Small intestine (tissue), 7 donors: Measurements from ENCODE around the gene MPRIP. TPM values are rescaled to one million over a fixed set of nuclear protein-coding genes. Genes with fewer than 3 reads are reported as not detected.
A peak's percentile ranks its signal among the peaks of the same experiment; 100 is the strongest.

Experiments used
- DNase-seq, 2 donors: peaks; one replicate each; pipeline versions ENCODE4 v3.0.0 to v3.0.0-alpha.2; 2013
- FAIRE-seq: peaks from 2 replicates; lab custom pipeline; 2012; peaks lifted over from hg19 to GRCh38; lab: Jason Lieb, UNC
- H3K27ac ChIP-seq, 3 donors: one replicate each; pipeline ENCODE4 v1.5.1; 2013; ENCODE audit warnings: low read length in 2 of 3, mild to moderate bottlenecking in 2 of 3, control low read depth in 1 of 3, inconsistent platforms in 1 of 3, low read depth in 1 of 3, moderate library complexity in 1 of 3
- H3K27me3 ChIP-seq, 3 donors: one replicate each; pipeline ENCODE4 v1.6.1; 2013; ENCODE audit warnings: low read length in 3 of 3, inconsistent platforms in 1 of 3; ENCODE audit not compliant: control insufficient read depth in 3 of 3, insufficient read depth in 3 of 3
- H3K36me3 ChIP-seq, 3 donors: one replicate each; pipeline ENCODE4 v1.6.1; 2013; ENCODE audit warnings: low read length in 3 of 3, inconsistent platforms in 1 of 3, low read depth in 1 of 3, mild to moderate bottlenecking in 1 of 3, moderate library complexity in 1 of 3; ENCODE audit not compliant: control insufficient read depth in 3 of 3, insufficient read depth in 2 of 3
- H3K4me1 ChIP-seq, 3 donors: one replicate each; pipeline ENCODE4 v1.6.1; 2013; ENCODE audit warnings: low read length in 2 of 3, inconsistent platforms in 1 of 3, low read depth in 1 of 3, mild to moderate bottlenecking in 1 of 3, moderate library complexity in 1 of 3; ENCODE audit not compliant: control insufficient read depth in 3 of 3, insufficient read depth in 2 of 3
- H3K4me3 ChIP-seq, 3 donors: one replicate each; pipeline ENCODE4 v1.5.1; 2013; ENCODE audit warnings: low read length in 3 of 3, control low read depth in 1 of 3, inconsistent platforms in 1 of 3, low read depth in 1 of 3, mild to moderate bottlenecking in 1 of 3, moderate library complexity in 1 of 3
- H3K9me3 ChIP-seq, 2 donors: one replicate each; pipeline ENCODE4 v1.6.1; 2013; ENCODE audit warnings: low read depth in 1 of 2, low read length in 1 of 2; ENCODE audit not compliant: control insufficient read depth in 2 of 2, insufficient read depth in 1 of 2
- WGBS, 3 donors: extraction: QIAGEN DNeasy Blood & Tissue Kit; methylation state at CpG; one replicate each; pipeline ENCODE4 v1.1.7; 2013; 5-methylcytosine and 5-hydroxymethylcytosine counted together
- polyA plus RNA-seq, 4 donors: library from polyadenylated mRNA; stranded (reverse) in 3 of 4; unstranded in 1 of 4; fragments of 200-250 nt in 3 of 4; fragments of 120-200 nt in 1 of 4; gene quantifications; one replicate each; pipeline versions ENCODE4 v1.2.1 to v1.2.3, GENCODE V29; 2013
- donor health status: healthy with polysubstance abuse.
- donor health status: control.
- donor health status: control.
- donor health status: Bipolar disorder and iron deficiency.
- donor health status: healthy.

MPRIP gene
- polyA plus RNA-seq, 4 donors, result 98.9 to 233 (median 190) TPM

DNA sequence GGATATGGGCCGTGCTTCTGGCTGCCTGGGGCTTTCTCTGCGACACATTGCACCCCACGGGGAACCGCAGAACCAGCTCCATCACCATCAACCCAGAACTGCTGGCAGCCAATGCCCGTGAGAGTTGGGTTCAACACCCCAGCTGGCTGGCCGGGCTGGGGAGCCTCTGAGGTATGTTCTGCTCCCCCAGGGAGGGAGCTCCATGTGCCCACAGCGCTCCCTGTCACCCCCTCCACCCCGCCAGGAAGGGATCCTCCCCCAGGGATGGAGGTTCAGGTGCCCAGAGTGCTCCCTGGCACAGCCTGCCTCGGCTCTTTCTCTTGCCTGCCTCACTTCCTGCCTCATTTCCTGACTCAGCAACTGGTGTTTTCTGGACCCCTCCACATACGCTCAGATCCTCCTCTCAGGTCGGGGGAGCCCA, 24.2 kb upstream of the MPRIP start:
- Histone ChIP-seq H3K4me3 (no peak overlapping the region), H3K36me3 (peaks cover 0 to 11% (median 0%) of the 10 kb centered on the region in 3 donors), H3K27me3 (no peaks in the 10 kb centered on the region), H3K9me3 (peaks cover 0 to 4% of the 10 kb centered on the region in 2 donors), H3K4me1 (peaks cover 5 to 47% (median 7%) of the 10 kb centered on the region in 3 donors), H3K27ac (peak overlapping the region in 1 of 3 donors; percentile 29)
- 75 to 88% (median 83%) methylated on average over 11 of the region's 11 CpGs for WGBS, 3 donors
- DNase-seq (no peak), FAIRE-seq (no peak)

DNA sequence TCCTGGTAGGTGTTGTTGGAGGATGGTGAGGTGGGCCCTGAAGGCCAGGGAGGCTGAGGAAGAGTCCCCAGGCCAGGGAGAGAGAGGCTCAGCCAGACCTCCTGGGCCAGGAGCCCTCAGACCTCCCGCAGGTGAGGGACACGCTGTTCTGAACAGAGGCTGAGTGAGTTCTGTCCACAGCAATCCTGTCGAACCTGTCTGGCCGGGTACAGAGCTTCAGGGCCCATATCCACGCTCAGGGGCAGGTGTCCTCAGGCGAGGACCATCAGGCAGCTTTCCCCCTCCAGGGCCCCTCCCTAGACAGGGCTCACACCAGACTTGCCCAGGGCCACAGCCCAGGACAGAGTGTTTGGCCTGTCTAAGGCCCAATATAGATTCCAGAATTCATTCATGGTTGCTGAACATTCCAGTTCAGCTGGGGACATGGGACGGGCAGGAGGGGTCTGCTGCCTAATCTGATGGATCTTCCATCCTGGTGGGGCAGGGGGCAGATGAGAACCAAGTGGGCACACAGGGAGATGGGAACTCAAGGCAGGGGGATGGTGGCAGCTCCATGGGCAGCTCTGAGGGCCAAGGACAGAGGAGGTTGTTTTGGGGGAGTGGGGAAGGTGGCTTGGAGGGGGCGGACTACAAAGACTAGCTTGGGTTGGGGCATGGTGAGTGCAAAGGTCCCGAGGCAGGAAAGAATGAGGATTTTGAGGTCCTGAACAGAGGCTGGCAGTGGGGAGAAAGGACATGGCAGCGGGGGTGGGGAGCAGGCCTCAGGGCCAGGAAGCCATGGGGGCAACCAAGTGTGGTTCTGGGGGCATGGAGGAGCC, 23.4 kb upstream of the MPRIP start:
- Histone ChIP-seq H3K9me3 (peaks cover 0 to 4% of the 10 kb centered on the region in 2 donors), H3K27ac (peak overlapping the region in 1 of 3 donors; percentile 29), H3K27me3 (no peaks in the 10 kb centered on the region), H3K4me1 (peaks cover 5 to 49% (median 7%) of the 10 kb centered on the region in 3 donors), H3K36me3 (peaks cover 0 to 11% (median 0%) of the 10 kb centered on the region in 3 donors), H3K4me3 (no peak overlapping the region)
- FAIRE-seq (no peak), DNase-seq (peak in 1 of 2 donors; percentile 81)
- 45 to 79% (median 67%) methylated on average over 10 of the region's 10 CpGs for WGBS, 3 donors

DNA sequence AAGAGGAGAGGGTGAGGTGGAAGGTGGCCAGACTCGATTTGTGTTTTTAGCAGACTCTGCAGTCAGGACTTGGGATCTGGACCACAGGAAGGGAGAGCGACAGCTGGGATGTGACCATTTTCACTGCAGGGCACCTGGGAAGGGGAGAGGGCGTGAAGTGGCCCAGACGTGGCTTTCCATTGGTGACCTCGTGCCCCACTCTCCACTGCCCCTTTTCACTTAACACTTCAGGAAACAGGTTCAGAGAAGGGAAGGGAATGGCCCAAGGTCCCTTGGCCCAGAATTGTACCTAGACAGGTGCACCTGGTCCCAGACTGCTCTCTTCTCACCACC, 22.9 kb upstream of the MPRIP start:
- 82 to 92% (median 91%) methylated on average over 5 of the region's 5 CpGs for WGBS, 3 donors
- FAIRE-seq, result no peak
- Histone ChIP-seq H3K4me1 (peaks cover 5 to 49% (median 7%) of the 10 kb centered on the region in 3 donors), H3K9me3 (peaks cover 0 to 4% of the 10 kb centered on the region in 2 donors), H3K36me3 (peaks cover 0 to 11% (median 0%) of the 10 kb centered on the region in 3 donors), H3K4me3 (no peak overlapping the region), H3K27me3 (no peaks in the 10 kb centered on the region), H3K27ac (peak overlapping the region in 1 of 3 donors; percentile 4)
- DNase-seq, result no peak

DNA sequence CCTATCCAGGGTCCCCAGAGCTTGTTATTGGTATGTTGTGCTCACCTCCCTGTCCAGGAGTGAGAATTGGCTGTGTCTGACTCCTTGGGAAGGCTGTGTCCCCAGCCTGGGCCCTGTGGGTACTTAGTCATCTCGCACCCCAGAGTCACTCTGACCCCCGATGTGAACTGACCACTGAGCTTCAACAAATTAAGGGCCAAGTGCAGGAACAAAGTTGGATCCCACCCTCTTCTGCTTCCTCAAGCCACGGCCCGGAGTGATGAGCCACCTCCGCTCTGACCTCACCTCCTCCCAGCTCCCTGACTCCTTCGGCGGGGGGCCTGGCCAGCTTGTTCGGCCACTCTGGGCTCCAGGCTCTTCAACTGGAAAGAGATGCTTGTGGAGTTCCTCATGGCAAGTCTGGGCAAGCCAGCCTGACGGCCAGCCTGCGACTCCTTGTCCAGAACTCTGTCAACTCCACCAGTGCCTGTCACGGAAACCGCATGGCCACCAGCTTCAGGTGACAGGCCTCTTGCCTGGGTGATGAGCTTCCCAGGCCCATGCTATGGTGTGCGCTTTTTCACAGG, 22.3 kb upstream of the MPRIP start:
- Histone ChIP-seq H3K36me3 (peaks cover 0 to 11% (median 0%) of the 10 kb centered on the region in 3 donors), H3K4me3 (no peak overlapping the region), H3K27me3 (no peaks in the 10 kb centered on the region), H3K4me1 (peaks cover 5 to 51% (median 7%) of the 10 kb centered on the region in 3 donors), H3K27ac (peak overlapping the region in 1 of 3 donors; percentile 8), H3K9me3 (peaks cover 0 to 4% of the 10 kb centered on the region in 2 donors)
- WGBS, 3 donors, result 95 to 96% (median 95%) methylated on average over 13 of the region's 13 CpGs
- no peak for DNase-seq
- no peak for FAIRE-seq

DNA sequence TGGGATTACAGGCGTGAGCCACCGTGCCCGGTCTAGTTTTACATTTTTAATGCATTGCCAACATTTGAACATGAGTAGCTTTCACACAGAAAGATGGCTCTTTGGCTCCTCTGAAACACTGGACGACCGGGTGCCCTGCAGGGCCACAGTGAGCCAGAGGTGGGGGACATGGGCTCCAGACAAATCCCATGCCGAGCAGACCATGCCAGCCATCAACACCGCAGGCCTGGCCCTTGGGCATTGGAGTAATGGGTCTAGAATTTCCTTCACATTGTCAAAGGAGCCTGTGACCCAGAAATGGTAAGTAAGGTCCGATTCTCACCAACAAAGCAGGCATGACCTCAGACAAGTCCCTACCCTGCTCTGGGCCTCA, 21.4 kb upstream of the MPRIP start:
- WGBS, 3 donors, result 84 to 91% (median 87%) methylated on average over 8 of the region's 8 CpGs
- H3K4me3 ChIP-seq, result no peak overlapping the region
- H3K27ac ChIP-seq, result peak overlapping the region in 2 of 3 donors; percentile 9 to 96
- H3K4me1 ChIP-seq, result peaks cover 5 to 59% (median 7%) of the 10 kb centered on the region in 3 donors
- no peak for FAIRE-seq
- H3K36me3 ChIP-seq, result peaks cover 0 to 11% (median 0%) of the 10 kb centered on the region in 3 donors
- DNase-seq, result no peak
- H3K9me3 ChIP-seq, result peaks cover 0 to 4% of the 10 kb centered on the region in 2 donors
- H3K27me3 ChIP-seq, result no peaks in the 10 kb centered on the region

DNA sequence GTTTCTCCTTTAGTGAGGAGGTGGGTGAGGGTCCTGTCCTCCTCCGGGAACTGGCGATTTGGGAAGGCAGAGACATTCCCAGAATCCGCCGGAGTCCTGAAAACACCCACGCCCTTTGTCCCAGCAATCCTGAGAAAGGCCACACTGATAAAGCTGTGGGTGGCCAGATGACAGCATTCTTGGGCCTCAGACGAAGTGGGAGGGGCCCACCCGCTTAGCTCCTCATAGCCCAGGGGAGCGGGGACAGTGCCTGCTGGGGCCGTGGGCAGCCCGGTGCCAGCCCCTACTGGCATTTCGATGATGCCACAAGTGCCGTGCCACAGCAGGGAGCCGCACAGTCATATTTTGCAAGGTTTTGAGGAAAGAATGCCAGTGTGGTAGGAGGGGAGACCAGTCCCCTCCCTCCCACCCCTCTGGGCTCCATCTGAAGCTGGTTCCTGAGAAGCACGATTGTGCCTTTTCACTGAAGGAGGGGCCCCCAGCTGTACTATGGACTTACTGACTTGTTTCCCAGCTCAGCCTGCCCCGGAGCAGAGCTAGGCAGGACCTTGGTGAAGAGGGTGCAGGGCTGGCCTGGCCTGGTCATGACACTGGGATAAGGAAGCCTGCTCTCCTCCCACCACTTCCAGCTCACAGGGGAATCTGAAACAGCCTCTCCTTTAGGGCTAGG, 20.9 kb upstream of the MPRIP start:
- DNase-seq, result peak; percentile 79 to 92
- 18 to 44% (median 35%) methylated on average over 15 of the region's 15 CpGs for WGBS, 3 donors
- H3K27ac ChIP-seq, result peak overlapping the region; percentile 9 to 96 (median 36)

DNA sequence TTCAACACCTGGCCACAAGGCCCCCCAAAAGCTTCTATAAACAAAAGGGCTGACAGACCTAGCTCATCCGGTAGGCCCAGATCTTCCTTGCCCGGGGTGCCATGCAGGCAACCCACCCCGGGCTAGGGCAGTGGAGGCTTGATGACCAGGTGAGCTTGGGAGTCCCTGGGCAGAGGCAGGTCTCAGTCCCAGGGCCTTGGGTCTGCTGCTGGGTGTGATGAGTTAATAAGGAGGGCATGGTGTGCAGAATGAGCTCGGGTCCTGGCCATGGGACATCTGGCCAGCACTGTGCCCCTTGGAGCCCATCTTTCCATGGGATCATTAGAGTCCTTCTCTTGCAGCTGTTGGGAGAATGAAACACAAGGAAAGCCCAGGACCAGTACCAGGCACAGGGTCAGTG, 20.2 kb upstream of the MPRIP start:
- H3K4me3 ChIP-seq, result no peak overlapping the region
- WGBS, 3 donors, result 91 to 97% (median 92%) methylated on average over 4 of the region's 4 CpGs
- no peaks in the 10 kb centered on the region for H3K9me3 ChIP-seq
- no peak for FAIRE-seq
- no peak for DNase-seq
- H3K27me3 ChIP-seq, result no peaks in the 10 kb centered on the region
- peak overlapping the region in 2 of 3 donors; percentile 9 to 96 for H3K27ac ChIP-seq
- peaks cover 0 to 11% (median 0%) of the 10 kb centered on the region in 3 donors for H3K36me3 ChIP-seq
- peaks cover 4 to 61% (median 5%) of the 10 kb centered on the region in 3 donors for H3K4me1 ChIP-seq

More for the DNA sequence above, 20.9 kb upstream of the MPRIP start:
- Histone ChIP-seq H3K36me3 (peaks cover 0 to 11% (median 0%) of the 10 kb centered on the region in 3 donors), H3K4me3 (no peak overlapping the region), H3K9me3 (peaks cover 0 to 4% of the 10 kb centered on the region in 2 donors), H3K4me1 (peaks cover 5 to 59% (median 7%) of the 10 kb centered on the region in 3 donors), H3K27me3 (no peaks in the 10 kb centered on the region)
- FAIRE-seq, result no peak

DNA sequence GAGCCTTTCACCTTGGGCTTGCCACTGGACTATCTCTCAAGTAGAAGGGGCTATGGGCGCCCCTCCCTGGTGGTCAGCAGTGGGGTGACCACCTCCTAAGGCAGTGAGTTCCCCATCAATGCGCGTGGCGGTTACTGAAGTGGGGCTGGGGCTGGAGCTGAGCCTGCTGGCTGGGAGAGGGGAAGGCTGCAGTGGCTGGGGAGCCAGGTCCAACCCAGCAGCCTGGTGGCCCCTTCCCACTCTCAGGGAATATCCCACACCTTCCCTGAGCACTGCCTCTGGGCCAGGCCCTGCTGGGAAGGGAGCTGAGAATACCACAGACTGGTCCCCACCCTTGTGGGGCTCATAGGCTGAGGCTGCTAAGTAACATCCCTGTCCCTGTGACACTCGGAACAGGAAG, 19.8 kb upstream of the MPRIP start:
- FAIRE-seq, result no peak
- peak in 1 of 2 donors; percentile 42 for DNase-seq
- Histone ChIP-seq H3K36me3 (peaks cover 0 to 11% (median 0%) of the 10 kb centered on the region in 3 donors), H3K4me3 (no peak overlapping the region), H3K9me3 (no peaks in the 10 kb centered on the region), H3K27me3 (no peaks in the 10 kb centered on the region), H3K27ac (peak overlapping the region in 1 of 3 donors; percentile 96), H3K4me1 (peaks cover 4 to 65% (median 5%) of the 10 kb centered on the region in 3 donors)
- WGBS, 3 donors, result 88 to 91% (median 88%) methylated on average over 5 of the region's 5 CpGs
